Loucy (cell line): Measurements from ENCODE around the gene GPC3.

Source experiments
- H2AFZ ChIP-seq: fragments of 200-600 bp; sonication (generic); 2 replicates; pipeline ENCODE4 v1.6.0; 2016; ENCODE audit warnings: antibody characterized with exemption, mild to moderate bottlenecking, low read length, moderate library complexity
- H3F3A ChIP-seq: fragments of 200-600 bp; 2 replicates; pipeline ENCODE4 v1.6.0; 2016; ENCODE audit warnings: antibody characterized with exemption, low read depth, mild to moderate bottlenecking
- H3K27me3 ChIP-seq: fragments of 200-600 bp; sonication (generic); 2 replicates; pipeline ENCODE4 v1.6.1; 2014; ENCODE audit warnings: low read length, mild to moderate bottlenecking; ENCODE audit not compliant: insufficient read depth, poor library complexity, severe bottlenecking
- H3K36me3 ChIP-seq: fragments of 200-600 bp; sonication (generic); 2 replicates; pipeline ENCODE4 v1.6.1; 2016; ENCODE audit warnings: low read length; ENCODE audit not compliant: insufficient read depth
- H3K4me1 ChIP-seq: fragments of 200-600 bp; sonication (generic); 2 replicates; pipeline ENCODE4 v1.5.1; 2014; ENCODE audit warnings: low read length, mild to moderate bottlenecking; ENCODE audit not compliant: insufficient read depth, poor library complexity, severe bottlenecking
- H3K4me2 ChIP-seq: fragments of 200-600 bp; sonication (generic); 2 replicates; pipeline ENCODE4 v1.6.0; 2014; ENCODE audit warnings: antibody characterized with exemption, low read length, low read depth, mild to moderate bottlenecking; ENCODE audit not compliant: poor library complexity, severe bottlenecking
- H3K4me3 ChIP-seq: fragments of 200-600 bp; sonication (generic); 2 replicates; pipeline ENCODE4 v1.5.1; 2014; ENCODE audit warnings: low read length, mild to moderate bottlenecking, mixed read lengths; ENCODE audit not compliant: poor library complexity, severe bottlenecking
- H3K79me2 ChIP-seq: fragments of 200-600 bp; sonication (generic); 2 replicates; pipeline ENCODE4 v1.6.1; 2014; ENCODE audit warnings: low read length; ENCODE audit not compliant: insufficient read depth
- H3K9ac ChIP-seq: fragments of 200-600 bp; sonication (generic); 2 replicates; pipeline ENCODE4 v1.6.0; 2014; ENCODE audit warnings: mild to moderate bottlenecking, low read depth, low read length, moderate library complexity; ENCODE audit not compliant: poor library complexity, severe bottlenecking
- H3K9me2 ChIP-seq: fragments of 200-600 bp; sonication (generic); replicated peaks from 2 replicates; pipeline ENCODE4 v1.6.1; 2016; ENCODE audit warnings: low read depth, low read length, mixed read lengths
- H3K9me3 ChIP-seq: fragments of 200-600 bp; sonication (generic); 2 replicates; pipeline ENCODE4 v1.6.1; 2014; ENCODE audit warnings: mild to moderate bottlenecking, antibody characterized with exemption, low read length, low read depth; ENCODE audit not compliant: insufficient read depth
- H4K20me1 ChIP-seq: fragments of 200-600 bp; sonication (generic); 2 replicates; pipeline ENCODE4 v1.6.0; 2014; ENCODE audit warnings: antibody characterized with exemption, low read length, mild to moderate bottlenecking; ENCODE audit not compliant: insufficient read depth, poor library complexity, severe bottlenecking
- CTCF ChIP-seq: fragments of 200-600 bp; sonication (generic); conservative IDR thresholded peaks from 2 replicates; pipeline ENCODE4 v1.5.1; 2014; ENCODE audit warnings: mild to moderate bottlenecking, antibody characterized with exemption, low read length
- EZH2phosphoT487 ChIP-seq: fragments of 200-600 bp; IDR thresholded peaks from 2 replicates; pipeline ENCODE4 v1.6.1; 2018; ENCODE audit warnings: antibody characterized with exemption, mild to moderate bottlenecking, moderate library complexity, borderline replicate concordance

GPC3 gene

GRCh38 chrX:133655275-133656265 is 329.8 kb downstream of the GPC3 start:
- Histone ChIP-seq H3K79me2 (no peaks in the 10 kb centered on the region), H3K4me3 (no peak overlapping the region), H3K9ac (no peak overlapping the region), H3K4me1 (no peaks in the 10 kb centered on the region), H2AFZ (no peak overlapping the region), H3K9me3 (no peaks in the 10 kb centered on the region), H3K36me3 (no peaks in the 10 kb centered on the region), H3K4me2 (no peak overlapping the region), H3K9me2 (no peaks in the 10 kb centered on the region), H3F3A (no peaks in the 10 kb centered on the region), H3K27me3 (no peaks in the 10 kb centered on the region), H4K20me1 (no peaks in the 10 kb centered on the region)
- no peak for TF ChIP-seq EZH2phosphoT487
- no peak for TF ChIP-seq CTCF

GRCh38 chrX:133654811-133655210 is 330.6 kb downstream of the GPC3 start:
- no peak for TF ChIP-seq CTCF
- Histone ChIP-seq H3K79me2 (no peaks in the 10 kb centered on the region), H3K9me2 (no peaks in the 10 kb centered on the region), H2AFZ (no peak overlapping the region), H3K4me1 (no peaks in the 10 kb centered on the region), H3K27me3 (no peaks in the 10 kb centered on the region), H3F3A (no peaks in the 10 kb centered on the region), H3K9ac (no peak overlapping the region), H3K4me2 (no peak overlapping the region), H3K36me3 (no peaks in the 10 kb centered on the region), H3K4me3 (no peak overlapping the region), H3K9me3 (no peaks in the 10 kb centered on the region), H4K20me1 (no peaks in the 10 kb centered on the region)

GRCh38 chrX:133653358-133653757 is 332.0 kb downstream of the GPC3 start:
- Histone ChIP-seq H3K9ac (no peak overlapping the region), H3K36me3 (no peaks in the 10 kb centered on the region), H3K4me2 (no peak overlapping the region), H3K79me2 (no peaks in the 10 kb centered on the region), H3K9me2 (no peaks in the 10 kb centered on the region), H3F3A (no peaks in the 10 kb centered on the region), H3K9me3 (no peaks in the 10 kb centered on the region), H4K20me1 (no peaks in the 10 kb centered on the region), H3K27me3 (no peaks in the 10 kb centered on the region), H3K4me1 (no peaks in the 10 kb centered on the region), H3K4me3 (no peak overlapping the region), H2AFZ (no peak overlapping the region)
- TF ChIP-seq EZH2phosphoT487 (no peak), CTCF (no peak)
